CD4-positive, alpha-beta memory T cell (primary cell): ENCODE data around the gene POP7. TPM values are rescaled to one million over a fixed set of nuclear protein-coding genes. Genes with fewer than 3 reads are reported as not detected.

Experiments
- CTCF ChIA-PET: fragments of 350-600 bp; sonication (Branson Sonifier 250); formaldehyde crosslinking; loops from one replicate; lab custom pipeline; 2021; ENCODE audit warnings: inconsistent platforms; ENCODE audit not compliant: partially characterized antibody; lab: Charles Lee
- POLR2A ChIA-PET: fragments of 350-600 bp; sonication (Branson Sonifier 250); formaldehyde crosslinking; loops from one replicate; lab custom pipeline; 2021; ENCODE audit not compliant: partially characterized antibody; lab: Charles Lee
- DNase-seq, 5 donors: peaks; one replicate each; pipeline versions ENCODE4 v3.0.0 to v3.0.0-alpha.2; 2020 to 2022; ENCODE audit warnings: mixed read lengths in 1 of 5
- H3K27ac ChIP-seq: one replicate; pipeline ENCODE4 v1.7.0; 2013; ENCODE audit warnings: low read depth, low read length
- H3K27me3 ChIP-seq: 2 replicates; pipeline ENCODE4 v1.7.0; 2013; ENCODE audit warnings: mild to moderate bottlenecking, low read length, moderate library complexity; ENCODE audit not compliant: insufficient read depth
- H3K36me3 ChIP-seq: 2 replicates; pipeline ENCODE4 v1.7.0; 2013; ENCODE audit warnings: mild to moderate bottlenecking, low read length, moderate library complexity; ENCODE audit not compliant: insufficient read depth
- H3K4me1 ChIP-seq: 2 replicates; pipeline ENCODE4 v1.7.0; 2013; ENCODE audit warnings: mild to moderate bottlenecking, low read length, moderate library complexity; ENCODE audit not compliant: insufficient read depth
- H3K4me3 ChIP-seq, 2 donors: one replicate each; pipeline ENCODE4 v1.7.0; 2013; ENCODE audit warnings: low read length in 2 of 2, mild to moderate bottlenecking in 1 of 2
- H3K9me3 ChIP-seq, 2 donors: one replicate each; pipeline ENCODE4 v1.7.0; 2013; ENCODE audit warnings: low read length in 2 of 2, control low read depth in 1 of 2; ENCODE audit not compliant: control insufficient read depth in 1 of 2
- H3K27ac Mint-ChIP-seq, 7 donors: one replicate each; pipeline ENCODE4 v1.8.0; 2020 to 2021; ENCODE audit warnings: mixed read lengths in 7 of 7, mild to moderate bottlenecking in 6 of 7, inconsistent platforms in 3 of 7, moderate library complexity in 3 of 7
- H3K27me3 Mint-ChIP-seq, 2 donors: one replicate each; pipeline ENCODE4 v1.8.0; 2020 to 2021; ENCODE audit warnings: mixed read lengths in 2 of 2
- H3K36me3 Mint-ChIP-seq, 2 donors: one replicate each; pipeline ENCODE4 v1.8.0; 2020 to 2021; ENCODE audit warnings: mixed read lengths in 2 of 2, inconsistent platforms in 1 of 2, mild to moderate bottlenecking in 1 of 2
- H3K4me1 Mint-ChIP-seq, 4 donors: one replicate each; pipeline ENCODE4 v1.8.0; 2020 to 2021; ENCODE audit warnings: mixed read lengths in 4 of 4, mild to moderate bottlenecking in 1 of 4
- H3K4me3 Mint-ChIP-seq, 8 donors: one replicate each; pipeline ENCODE4 v1.8.0; 2020 to 2021; ENCODE audit warnings: mixed read lengths in 8 of 8, mild to moderate bottlenecking in 7 of 8, moderate library complexity in 6 of 8, inconsistent platforms in 3 of 8
- H3K9me3 Mint-ChIP-seq, 8 donors: one replicate each; pipeline ENCODE4 v1.8.0; 2020 to 2021; ENCODE audit warnings: mixed read lengths in 8 of 8, mild to moderate bottlenecking in 5 of 8, inconsistent platforms in 3 of 8, moderate library complexity in 1 of 8
- intact Hi-C: fragments of 100-400 bp; cut with micrococcal nuclease; formaldehyde crosslinking; loops from one replicate; pipeline ENCODE4 v1.15.1; 2023
- polyA plus RNA-seq, 2 donors: library from polyadenylated mRNA; unstranded; fragments of 300-500 nt; fragmentation: Illumina TruSeq; gene quantifications; one replicate each; pipeline ENCODE4 v1.2.3, GENCODE V29; 2021
- total RNA-seq, 2 experiments: library from RNA; stranded (reverse); gene quantifications; one replicate each; pipeline ENCODE4 v1.2.3, GENCODE V29; 2021

POP7 gene
- total and polyA plus RNA-seq, 4 experiments from 2014 or later = 14.6 to 49.9 (median 29.8) TPM

- H3K9me3 Mint-ChIP-seq = peaks cover 0 to 2% (median 0%) of the 10 kb centered on the region in 8 donors
- Histone ChIP-seq H3K36me3 (no peaks in the 10 kb centered on the region), H3K4me1 (peaks cover 9% of the 10 kb centered on the region), H3K27me3 (no peaks in the 10 kb centered on the region), H3K27ac (no peak overlapping the region), H3K4me3 (no peak overlapping the region), H3K9me3 (no peaks in the 10 kb centered on the region)
- H3K27ac Mint-ChIP-seq = no peak overlapping the region
- intact Hi-C loops = no loop called here
- ChIA-PET CTCF (interaction anchor here (1.4 to 1.8 kb wide), 3 partner anchors 22 to 37 kb away, joined by 3 to 13 read pairs (median 3); no protein-coding TSS in a partner anchor), POLR2A (interaction anchor here (1.2 to 1.5 kb wide), 2 partner anchors 9 to 58 kb away, joined by 3 to 4 read pairs; partner anchors contain the start of gene MOSPD3)
- no peak for DNase-seq
- no peaks in the 10 kb centered on the region for H3K27me3 Mint-ChIP-seq
- H3K36me3 Mint-ChIP-seq = peaks cover 0 to 10% of the 10 kb centered on the region in 2 donors
- H3K4me1 Mint-ChIP-seq = peaks cover 0 to 12% (median 1%) of the 10 kb centered on the region in 4 donors
- H3K4me3 Mint-ChIP-seq = no peak overlapping the region
Observed at GRCh38 chr7:100670074-100670473, 35.8 kb upstream of the POP7 start.

DNA sequence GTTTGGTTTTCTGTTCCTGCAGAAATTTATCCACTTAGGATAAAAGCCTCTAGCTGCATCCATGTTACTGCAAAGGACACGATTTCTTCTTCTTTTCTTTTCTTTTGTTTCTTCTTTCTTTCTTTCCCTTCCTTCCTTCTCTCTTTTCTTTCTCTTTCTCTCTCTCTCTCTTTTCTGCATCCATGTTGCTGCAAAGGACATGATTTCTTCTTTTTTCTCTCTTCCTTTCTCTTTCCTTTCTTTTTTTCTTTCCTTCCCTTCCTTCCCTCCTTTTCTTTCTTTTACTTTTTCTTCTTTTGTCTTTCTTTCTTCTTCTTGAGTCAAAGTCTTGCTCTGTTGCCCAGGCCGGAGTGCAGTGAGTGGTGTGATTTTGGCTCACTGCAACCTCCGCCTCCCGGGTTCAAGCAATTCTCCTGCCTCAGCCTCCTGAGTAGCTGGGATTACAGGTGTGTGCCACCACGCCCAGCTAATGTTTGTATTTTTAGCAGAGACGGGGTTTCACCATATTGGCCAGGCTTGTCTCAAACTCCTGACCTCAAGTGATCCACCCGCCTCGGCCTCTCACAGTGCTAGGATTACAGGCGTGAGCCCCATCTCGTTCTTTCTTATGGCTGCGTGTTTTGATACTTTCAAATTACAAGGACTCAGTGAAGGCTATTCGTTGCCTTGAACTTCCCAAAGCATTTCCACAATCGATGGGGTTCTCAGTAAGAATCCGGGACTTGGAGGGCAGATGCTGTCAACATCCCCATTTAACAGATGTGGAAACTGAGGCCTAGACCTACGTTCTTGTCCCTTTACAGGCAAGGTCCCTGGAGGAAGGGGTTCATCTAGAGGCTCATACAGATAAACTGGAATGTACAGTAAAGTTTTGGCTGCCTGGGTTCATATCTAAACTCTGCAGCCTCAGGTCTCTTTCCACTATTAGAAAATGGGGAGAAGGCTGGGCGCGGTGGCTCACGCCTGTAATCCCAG is 34.3 kb upstream of the POP7 start:
- POLR2A ChIA-PET = interaction anchor here (1.2 to 6.3 kb wide), 6 partner anchors 33 to 87 kb away, joined by 4 to 70 read pairs (median 6); partner anchors contain the start of gene MOSPD3

GRCh38 chr7:100673302-100673941 is 32.5 kb upstream of the POP7 start, which contains the start of gene GNB2:
TSS of gene GNB2 (plus strand) at chr7:100673740. CDS start at chr7:100676266, 2,526 bp downstream.
- H3K36me3 Mint-ChIP-seq = peaks cover 3 to 33% of the 10 kb centered on the region in 2 donors
- peaks cover 0 to 1% of the 10 kb centered on the region in 2 donors for H3K27me3 Mint-ChIP-seq
- POLR2A ChIA-PET = interaction anchor here (0.5 to 6.3 kb wide), 20 partner anchors 12 to 237 kb away, joined by 3 to 70 read pairs (median 4); partner anchors contain the start of genes FBXO24, LRCH4, MOSPD3 and POP7

More for the DNA sequence above, 34.3 kb upstream of the POP7 start:
- no peak for DNase-seq
- no peak overlapping the region for H3K4me3 ChIP-seq
- no peaks in the 10 kb centered on the region for H3K9me3 ChIP-seq
- CTCF ChIA-PET = interaction anchor here (1.0 to 1.8 kb wide), 4 partner anchors 20 to 38 kb away, joined by 3 to 13 read pairs (median 3); no protein-coding TSS in a partner anchor
- H3K27ac ChIP-seq = no peak overlapping the region
- peaks cover 3 to 22% (median 5%) of the 10 kb centered on the region in 4 donors for H3K4me1 Mint-ChIP-seq
- H3K4me1 ChIP-seq = peaks cover 15% of the 10 kb centered on the region
- peak overlapping the region in 2 of 7 donors; percentile 24 to 97 for H3K27ac Mint-ChIP-seq
- H3K4me3 Mint-ChIP-seq = peak overlapping the region in 2 of 8 donors; percentile 12 to 38
- intact Hi-C loops = loop anchor here (2.0 kb wide), 1 partner anchor 67 kb away; no protein-coding TSS in a partner anchor
- H3K9me3 Mint-ChIP-seq = peaks cover 0 to 4% (median 0%) of the 10 kb centered on the region in 8 donors
- peaks cover 0 to 1% of the 10 kb centered on the region in 2 donors for H3K27me3 Mint-ChIP-seq
- peaks cover 3% of the 10 kb centered on the region for H3K36me3 ChIP-seq
- no peaks in the 10 kb centered on the region for H3K27me3 ChIP-seq
- peaks cover 0 to 17% of the 10 kb centered on the region in 2 donors for H3K36me3 Mint-ChIP-seq

GRCh38 chr7:100673942-100674410 is 31.9 kb upstream of the POP7 start:
- Mint-ChIP-seq H3K27ac (peak overlapping the region; percentile 96 to 99 (median 97)), H3K4me3 (peak overlapping the region; percentile 94 to 99 (median 96)), H3K27me3 (peaks cover 0 to 1% of the 10 kb centered on the region in 2 donors), H3K9me3 (peaks cover 0 to 4% (median 0%) of the 10 kb centered on the region in 8 donors), H3K4me1 (peaks cover 3 to 34% (median 15%) of the 10 kb centered on the region in 4 donors), H3K36me3 (peaks cover 3 to 35% of the 10 kb centered on the region in 2 donors)
- H3K9me3 ChIP-seq = no peaks in the 10 kb centered on the region
- H3K4me3 ChIP-seq = peak overlapping the region; percentile 80 to 91
- intact Hi-C loops = loop anchor here (1.0 to 2.0 kb wide), 9 partner anchors 17 to 245 kb away; partner anchors contain the start of genes FBXO24, LRCH4, MEPCE and MOSPD3
- peak in 2 of 5 donors; percentile 39 to 58 for DNase-seq
- ChIA-PET CTCF (interaction anchor here (0.6 to 9.9 kb wide), 4 partner anchors 18 to 239 kb away, joined by 3 to 88 read pairs (median 4); partner anchors contain the start of gene POP7), POLR2A (interaction anchor here (0.7 to 10.8 kb wide), 17 partner anchors 9 to 245 kb away, joined by 3 to 125 read pairs (median 6); partner anchors contain the start of genes AGFG2, FBXO24, GIGYF1 and LRCH4)
- peaks cover 30% of the 10 kb centered on the region for H3K4me1 ChIP-seq
- peak overlapping the region; percentile 92 for H3K27ac ChIP-seq
- H3K27me3 ChIP-seq = no peaks in the 10 kb centered on the region
- H3K36me3 ChIP-seq = peaks cover 24% of the 10 kb centered on the region

More at GRCh38 chr7:100673302-100673941, 32.5 kb upstream of the POP7 start, which contains the start of gene GNB2:
- Mint-ChIP-seq H3K9me3 (peaks cover 0 to 4% (median 0%) of the 10 kb centered on the region in 8 donors), H3K4me1 (peaks cover 3 to 33% (median 14%) of the 10 kb centered on the region in 4 donors), H3K4me3 (peak within 1 kb of the TSS; percentile 94 to 99 (median 96)), H3K27ac (peak within 1 kb of the TSS; percentile 96 to 99 (median 97))
- Histone ChIP-seq H3K4me3 (peak within 1 kb of the TSS; percentile 80 to 91), H3K27ac (peak within 1 kb of the TSS; percentile 92), H3K4me1 (peaks cover 30% of the 10 kb centered on the region), H3K9me3 (no peaks in the 10 kb centered on the region), H3K27me3 (no peaks in the 10 kb centered on the region), H3K36me3 (peaks cover 21% of the 10 kb centered on the region)
- intact Hi-C loops = loop anchor here (1.0 to 2.0 kb wide), 9 partner anchors 18 to 244 kb away; partner anchors contain the start of genes FBXO24, LRCH4, MEPCE and MOSPD3
- peak; percentile 97 to 98 (median 97) for DNase-seq
- CTCF ChIA-PET = interaction anchor here (1.3 kb wide), 2 partner anchors 18 to 32 kb away, joined by 3 to 4 read pairs; partner anchors contain the start of gene POP7

- intact Hi-C loops = no loop called here
- DNase-seq = peak in 4 of 5 donors; percentile 43 to 55 (median 47)
- Mint-ChIP-seq H3K9me3 (peaks cover 0 to 4% (median 0%) of the 10 kb centered on the region in 8 donors), H3K27ac (peak overlapping the region; percentile 96 to 99 (median 97)), H3K36me3 (peaks cover 3 to 41% of the 10 kb centered on the region in 2 donors), H3K4me1 (peaks cover 5 to 40% (median 18%) of the 10 kb centered on the region in 4 donors), H3K4me3 (peak overlapping the region; percentile 94 to 99 (median 96)), H3K27me3 (peaks cover 0 to 1% of the 10 kb centered on the region in 2 donors)
- H3K36me3 ChIP-seq = peaks cover 29% of the 10 kb centered on the region
- peak overlapping the region; percentile 92 for H3K27ac ChIP-seq
- no peaks in the 10 kb centered on the region for H3K9me3 ChIP-seq
- H3K27me3 ChIP-seq = no peaks in the 10 kb centered on the region
- ChIA-PET POLR2A (interaction anchor here (0.7 to 10.8 kb wide), 18 partner anchors 8 to 245 kb away, joined by 3 to 125 read pairs (median 6); partner anchors contain the start of genes AGFG2, FBXO24, GIGYF1 and LRCH4), CTCF (interaction anchor here (0.6 to 9.9 kb wide), 4 partner anchors 17 to 239 kb away, joined by 3 to 88 read pairs (median 4); partner anchors contain the start of gene POP7)
- H3K4me1 ChIP-seq = peaks cover 30% of the 10 kb centered on the region
- peak overlapping the region; percentile 80 to 91 for H3K4me3 ChIP-seq
Observed at GRCh38 chr7:100674411-100675104, 31.4 kb upstream of the POP7 start.
